Esophagus muscularis mucosa (tissue), 3 donors: ENCODE measurements around the gene NUDC.

Experiments
- CTCF ChIP-seq, 3 experiments: fragments of 200-600 bp in 2 of 3; fragments of 450-650 bp in 1 of 3; sonication (generic) in 2 of 3; IDR thresholded peaks; one replicate each; pipeline ENCODE4 v1.5.1; 2017 to 2019; ENCODE audit warnings: antibody characterized with exemption in 3 of 3, mild to moderate bottlenecking in 2 of 3, moderate library complexity in 1 of 3
- POLR2A ChIP-seq: fragments of 450-650 bp; IDR thresholded peaks from one replicate; pipeline ENCODE4 v1.6.1; 2017; ENCODE audit warnings: antibody characterized with exemption, moderate library complexity, mild to moderate bottlenecking, low read depth

- TF ChIP-seq CTCF (IDR thresholded peaks at IDR 0.05), result peak in 1 of 3 experiments; percentile 42
- TF ChIP-seq POLR2A, result no peak
These were observed 34.4 kb upstream of the NUDC start for GRCh38 chr1:26887125-26887524.
